Measurements from ENCODE around the gene FARSB. TPM values are rescaled to one million over a fixed set of nuclear protein-coding genes. Genes with fewer than 3 reads are reported as not detected.

Gene FARSB
- total RNA-seq, 2 experiments from 2014 or later: 56.3 to 58.5 TPM

DNA sequence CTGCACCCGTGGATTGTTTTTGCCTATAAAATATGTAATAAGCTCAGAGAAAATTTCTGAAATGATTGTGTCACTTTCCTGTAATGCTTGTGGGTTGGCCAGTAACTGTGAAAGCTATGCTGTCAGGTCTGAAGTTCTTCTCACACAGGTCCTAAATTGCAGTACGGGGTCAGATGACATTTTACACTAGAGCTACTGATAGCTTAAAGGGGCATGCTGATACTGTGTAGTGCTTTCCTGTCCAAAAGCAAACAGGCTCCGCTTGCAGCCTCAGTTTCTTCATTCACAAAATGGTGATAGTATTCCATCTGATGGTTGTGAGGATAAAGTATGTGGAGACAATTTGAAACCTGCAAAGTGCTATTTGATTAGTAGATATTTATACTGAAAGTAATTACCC, 7.6 kb upstream of the FARSB start:
- CTCF ChIA-PET: interaction anchor here (1.1 to 1.3 kb wide), 2 partner anchors 44 to 46 kb away, joined by 3 read pairs; no protein-coding TSS in a partner anchor
- intact Hi-C loops (cut with DNase I, micrococcal nuclease): no loop called here
- no peak for DNase-seq
- no peak for ATAC-seq
- Mint-ChIP-seq H3K4me3 (no peak overlapping the region), H3K27ac (no peak overlapping the region), H3K27me3 (peaks cover 3% of the 10 kb centered on the region), H3K36me3 (ENCODE audit: low read depth) (no peaks in the 10 kb centered on the region), H3K4me1 (no peaks in the 10 kb centered on the region), H3K9me3 (ENCODE audit: low read depth) (no peaks in the 10 kb centered on the region)
- POLR2A ChIA-PET: interaction anchor here (0.6 kb wide), 1 partner anchor 30 kb away, joined by 3 read pairs; no protein-coding TSS in a partner anchor

DNA sequence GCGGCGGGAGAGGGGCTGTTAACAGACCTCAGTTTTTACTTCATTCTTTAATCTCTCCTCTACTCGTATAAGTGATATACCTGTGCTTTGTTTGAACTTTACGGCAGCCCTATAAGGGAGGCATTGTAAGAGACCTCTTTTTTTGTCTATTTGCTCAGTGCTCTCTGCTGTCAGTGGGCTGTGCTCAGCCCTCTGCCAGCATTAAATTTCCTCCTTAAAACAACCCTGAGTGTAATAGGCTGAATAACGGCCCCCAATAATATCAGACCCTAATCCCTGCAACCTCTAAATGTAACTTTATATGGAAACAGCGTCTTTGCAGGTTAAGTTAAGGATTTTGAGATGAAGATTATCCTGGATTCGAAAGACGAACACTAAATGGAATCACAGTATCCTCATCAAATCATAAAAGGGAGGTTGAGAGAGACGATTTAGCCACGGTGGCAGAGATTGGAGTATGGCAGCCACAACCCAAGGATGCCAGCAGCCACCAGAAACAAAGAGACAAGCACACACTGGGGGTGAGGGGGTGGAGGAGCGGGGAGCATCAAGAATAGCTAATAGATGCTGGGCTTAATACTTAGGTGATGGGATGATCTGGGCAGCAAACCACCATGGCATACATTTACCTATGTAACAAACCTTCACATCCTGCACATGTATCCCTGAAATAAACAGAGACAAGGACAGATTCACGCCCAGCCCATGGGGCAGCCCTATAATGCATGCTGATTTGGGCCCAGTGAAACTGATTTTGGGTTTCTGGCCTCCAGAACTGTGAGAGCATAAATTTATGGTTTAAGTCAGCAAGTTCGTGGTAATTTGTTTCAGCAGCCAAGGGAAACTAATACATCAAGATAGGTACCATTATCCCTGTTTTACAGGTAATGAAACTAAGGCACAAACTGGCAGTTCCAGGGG, 894 bp upstream of the FARSB start:
- Mint-ChIP-seq H3K27me3 (no peaks in the 10 kb centered on the region), H3K4me1 (peaks cover 31% of the 10 kb centered on the region), H3K4me3 (peak overlapping the region; percentile 97), H3K27ac (peak overlapping the region; percentile 95), H3K9me3 (ENCODE audit: low read depth) (no peaks in the 10 kb centered on the region), H3K36me3 (ENCODE audit: low read depth) (peaks cover 17% of the 10 kb centered on the region)
- ChIA-PET CTCF (interaction anchor here (0.6 to 1.2 kb wide), 2 partner anchors 35 to 632 kb away, joined by 3 to 4 read pairs; no protein-coding TSS in a partner anchor), POLR2A (interaction anchor here (0.6 kb wide), 2 partner anchors 206 to 933 kb away, joined by 3 read pairs; no protein-coding TSS in a partner anchor)
- intact Hi-C loops (cut with DNase I, micrococcal nuclease): loop anchor here in 1 of 2 experiments (1.0 to 10.0 kb wide), 10 partner anchors 34 to 1918 kb away; partner anchors contain the start of genes AP1S3, EPHA4 and SGPP2
- peak; percentile 18 for DNase-seq
- ATAC-seq: peak; percentile 7

DNA sequence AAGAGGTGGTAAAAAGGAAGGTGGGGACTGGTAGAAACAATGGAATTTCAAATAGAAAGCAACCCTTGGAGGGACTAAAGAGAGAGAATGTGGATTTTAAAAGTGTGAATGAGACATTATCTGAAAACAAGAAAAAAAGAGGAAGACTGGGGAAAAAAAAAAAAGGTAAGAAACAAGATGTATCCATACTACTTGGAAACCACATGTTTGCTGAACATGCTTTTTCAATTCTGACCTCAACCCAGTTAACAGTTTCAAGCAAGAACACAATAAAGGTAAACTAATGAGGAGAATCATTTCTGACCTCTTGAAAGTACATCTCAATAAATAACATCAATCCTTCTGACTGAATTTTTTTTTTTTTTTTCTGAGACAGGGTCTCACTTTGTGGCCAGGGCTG, 2.6 kb downstream of the FARSB start:
- Mint-ChIP-seq H3K36me3 (ENCODE audit: low read depth) (peaks cover 34% of the 10 kb centered on the region), H3K4me1 (peaks cover 50% of the 10 kb centered on the region), H3K27me3 (no peaks in the 10 kb centered on the region), H3K27ac (peak overlapping the region; percentile 84), H3K4me3 (peak overlapping the region; percentile 97), H3K9me3 (ENCODE audit: low read depth) (no peaks in the 10 kb centered on the region)
- ChIA-PET POLR2A (interaction anchor here (0.7 to 1.0 kb wide), 2 partner anchors 32 to 54 kb away, joined by 3 read pairs; no protein-coding TSS in a partner anchor), CTCF (interaction anchor here (1.1 to 1.6 kb wide), 3 partner anchors 15 to 39 kb away, joined by 3 to 5 read pairs (median 5); no protein-coding TSS in a partner anchor)
- ATAC-seq (no peak), DNase-seq (no peak)
- intact Hi-C loops (cut with DNase I, micrococcal nuclease): loop anchor here in 1 of 2 experiments (10.0 kb wide), 2 partner anchors 1078 to 1922 kb away; partner anchors contain the start of gene EPHA4

DNA sequence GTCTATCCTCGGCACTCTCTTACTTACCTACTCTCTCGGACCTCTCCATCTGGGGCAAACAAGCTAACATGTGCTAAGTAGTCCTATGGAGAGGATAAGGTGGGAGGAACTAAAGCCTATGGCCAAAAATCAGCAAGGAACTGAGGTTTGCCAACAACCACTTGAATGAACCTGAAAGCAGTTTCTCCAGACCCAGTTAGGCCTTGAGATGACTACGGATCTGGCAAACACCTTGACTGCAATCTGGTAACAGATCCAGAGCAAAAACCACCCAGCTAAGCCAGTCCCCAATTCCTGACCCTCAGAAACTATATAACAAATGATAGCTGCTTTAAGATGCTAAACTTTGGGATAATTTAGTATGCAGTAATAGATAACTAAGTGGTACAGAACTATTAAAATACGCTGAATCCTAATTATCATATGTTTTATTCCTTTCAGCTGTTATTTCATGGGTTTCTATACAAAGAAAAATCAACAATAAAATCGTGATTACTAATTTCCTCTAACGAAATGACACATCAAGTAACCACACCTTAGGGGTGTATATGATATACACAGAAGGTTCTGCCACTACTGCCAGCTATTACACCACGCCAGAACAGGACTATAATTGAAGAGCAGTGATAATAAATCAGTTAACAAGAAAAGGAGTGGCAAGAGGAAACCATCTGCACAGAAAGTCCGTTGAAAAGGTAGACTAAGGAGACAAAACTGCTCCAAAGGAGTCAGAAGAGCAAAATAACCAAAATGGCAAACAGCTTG, 3.2 kb downstream of the FARSB start:
- Mint-ChIP-seq H3K9me3 (ENCODE audit: low read depth) (no peaks in the 10 kb centered on the region), H3K27me3 (no peaks in the 10 kb centered on the region), H3K27ac (peak overlapping the region; percentile 84), H3K4me3 (peak overlapping the region; percentile 97), H3K4me1 (peaks cover 50% of the 10 kb centered on the region), H3K36me3 (ENCODE audit: low read depth) (peaks cover 39% of the 10 kb centered on the region)
- intact Hi-C loops (cut with DNase I, micrococcal nuclease): loop anchor here in 1 of 2 experiments (10.0 kb wide), 2 partner anchors 1078 to 1922 kb away; partner anchors contain the start of gene EPHA4
- ChIA-PET POLR2A (interaction anchor here (0.5 to 1.0 kb wide), 4 partner anchors 55 to 1289 kb away, joined by 3 to 12 read pairs (median 4); no protein-coding TSS in a partner anchor), CTCF (interaction anchor here (1.1 to 1.6 kb wide), 3 partner anchors 14 to 39 kb away, joined by 3 to 5 read pairs (median 5); no protein-coding TSS in a partner anchor)
- ATAC-seq: peak; percentile 31
- no peak for DNase-seq

DNA sequence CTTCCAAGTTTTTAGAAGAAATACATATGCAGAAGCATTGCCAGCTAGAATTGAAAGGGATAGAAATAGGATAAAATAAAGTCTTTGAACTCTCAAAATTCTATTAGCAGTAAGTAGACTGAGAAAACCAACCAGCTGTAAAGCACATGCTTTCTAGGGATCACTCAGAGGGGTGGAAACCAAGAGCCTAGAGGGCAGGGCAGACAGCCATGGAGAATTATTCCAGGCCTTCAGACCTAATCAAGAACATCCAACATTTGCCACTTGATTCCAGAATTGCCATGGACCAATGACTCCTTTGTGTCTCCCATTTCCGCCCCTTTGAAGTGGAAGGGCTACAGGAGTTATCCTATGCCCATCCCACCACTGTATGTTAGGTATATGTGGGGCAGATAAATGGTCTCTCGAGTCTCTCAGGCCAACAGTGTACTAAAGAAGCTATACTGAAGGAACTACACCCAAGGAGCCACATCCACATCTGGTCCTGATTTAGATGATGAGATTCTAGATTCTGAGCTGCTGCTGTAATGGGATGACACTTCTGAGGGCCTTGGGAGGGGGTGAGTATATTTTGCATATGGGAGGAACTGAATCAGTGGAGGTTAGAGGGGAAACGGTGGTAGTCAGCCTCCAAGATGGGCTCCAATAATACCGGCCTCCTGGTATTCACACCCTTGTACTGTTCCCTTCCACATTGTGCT, 4.0 kb downstream of the FARSB start:
- H3K27me3 Mint-ChIP-seq: no peaks in the 10 kb centered on the region
- intact Hi-C loops (cut with DNase I, micrococcal nuclease): loop anchor here in 1 of 2 experiments (10.0 kb wide), 2 partner anchors 1077 to 1923 kb away; partner anchors contain the start of gene EPHA4
- H3K9me3 Mint-ChIP-seq (ENCODE audit: low read depth): no peaks in the 10 kb centered on the region
- H3K4me1 Mint-ChIP-seq: peaks cover 45% of the 10 kb centered on the region
- H3K27ac Mint-ChIP-seq: no peak overlapping the region
- POLR2A ChIA-PET: interaction anchor here (0.5 to 1.0 kb wide), 4 partner anchors 49 to 932 kb away, joined by 3 to 12 read pairs (median 6); no protein-coding TSS in a partner anchor
- CTCF ChIA-PET: interaction anchor here (1.1 kb wide), 1 partner anchor 13 kb away, joined by 3 read pairs; no protein-coding TSS in a partner anchor
- H3K4me3 Mint-ChIP-seq: no peak overlapping the region
- peaks cover 44% of the 10 kb centered on the region for H3K36me3 Mint-ChIP-seq (ENCODE audit: low read depth)
- no peak for DNase-seq
- ATAC-seq: no peak

DNA sequence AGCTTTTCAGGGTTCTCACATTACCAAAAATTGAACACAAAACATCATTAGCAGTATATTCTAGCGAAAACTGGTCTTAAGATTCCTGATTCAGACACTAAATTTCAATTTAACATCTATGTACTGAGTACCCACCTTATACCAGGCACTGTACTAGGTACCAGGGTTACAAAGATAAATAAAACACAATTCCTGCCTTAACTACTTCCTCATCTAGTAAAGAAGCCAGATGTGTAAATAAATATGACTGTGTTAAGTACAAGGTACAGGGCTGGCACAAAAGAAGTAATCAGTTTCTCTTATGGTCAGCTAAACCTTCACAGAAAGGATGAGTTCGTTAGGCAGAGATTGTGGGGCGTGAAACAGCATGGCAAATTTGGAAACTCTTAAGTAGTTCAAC, 6.1 kb downstream of the FARSB start:
- POLR2A ChIA-PET: no interaction called here
- no peak for DNase-seq

DNA sequence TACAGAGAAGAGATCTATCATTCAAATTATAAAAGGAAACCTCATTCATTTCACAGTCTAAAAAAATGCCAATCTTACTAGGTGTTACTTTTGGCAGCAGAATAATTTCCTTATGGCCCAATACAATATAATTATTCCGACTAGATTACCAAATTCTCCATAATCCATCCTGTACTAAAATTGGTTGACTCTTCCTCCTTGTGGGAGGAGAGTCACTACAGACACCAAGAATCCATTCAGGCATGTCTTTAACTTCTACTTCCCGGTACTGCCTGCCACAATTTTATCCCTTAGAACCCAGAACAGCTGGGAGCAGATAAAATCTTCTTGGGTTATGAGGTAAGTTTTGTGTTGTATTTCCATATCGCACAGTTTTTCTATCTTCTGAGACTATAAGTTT, 9.9 kb downstream of the FARSB start:
- peaks cover 66% of the 10 kb centered on the region for H3K36me3 Mint-ChIP-seq (ENCODE audit: low read depth)
- H3K4me1 Mint-ChIP-seq: peaks cover 24% of the 10 kb centered on the region
- POLR2A ChIA-PET: no interaction called here

More for the DNA sequence above, 6.1 kb downstream of the FARSB start:
- Mint-ChIP-seq H3K27me3 (no peaks in the 10 kb centered on the region), H3K27ac (no peak overlapping the region), H3K9me3 (ENCODE audit: low read depth) (no peaks in the 10 kb centered on the region), H3K36me3 (ENCODE audit: low read depth) (peaks cover 60% of the 10 kb centered on the region), H3K4me1 (peaks cover 40% of the 10 kb centered on the region), H3K4me3 (no peak overlapping the region)
- CTCF ChIA-PET: interaction anchor here (0.9 kb wide), 1 partner anchor 11 kb away, joined by 3 read pairs; no protein-coding TSS in a partner anchor
- intact Hi-C loops (cut with DNase I, micrococcal nuclease): loop anchor here in 1 of 2 experiments (10.0 kb wide), 2 partner anchors 1075 to 1925 kb away; partner anchors contain the start of gene EPHA4
- ATAC-seq: no peak

DNA sequence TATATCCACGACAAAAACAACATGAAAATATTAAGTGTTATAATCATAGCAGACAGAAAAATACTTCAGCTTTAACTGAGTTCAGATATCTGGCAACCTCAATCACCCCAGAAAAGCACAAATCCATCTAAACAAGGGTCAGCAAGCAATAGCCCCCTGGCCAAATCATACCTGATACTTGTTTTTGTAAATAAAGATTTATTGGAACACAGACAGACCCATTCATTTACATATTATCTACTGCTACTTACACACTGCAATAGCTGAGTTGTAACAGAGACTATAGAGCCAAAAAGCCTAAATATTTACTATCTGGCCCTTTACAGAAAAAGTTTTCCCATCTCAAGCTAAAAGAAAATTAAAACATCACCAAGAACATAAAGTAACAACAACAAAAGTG, 12.8 kb downstream of the FARSB start:
- H3K36me3 Mint-ChIP-seq (ENCODE audit: low read depth): peaks cover 59% of the 10 kb centered on the region
- no peak for ATAC-seq
- intact Hi-C loops (cut with DNase I, micrococcal nuclease): no loop called here
- H3K27ac Mint-ChIP-seq: no peak overlapping the region
- DNase-seq: no peak
- H3K27me3 Mint-ChIP-seq: no peaks in the 10 kb centered on the region
- no peak overlapping the region for H3K4me3 Mint-ChIP-seq
- CTCF ChIA-PET: interaction anchor here (0.6 kb wide), 1 partner anchor 183 kb away, joined by 3 read pairs; no protein-coding TSS in a partner anchor
- H3K9me3 Mint-ChIP-seq (ENCODE audit: low read depth): no peaks in the 10 kb centered on the region
- POLR2A ChIA-PET: no interaction called here
- H3K4me1 Mint-ChIP-seq: peaks cover 11% of the 10 kb centered on the region

More for the DNA sequence above, 9.9 kb downstream of the FARSB start:
- no peaks in the 10 kb centered on the region for H3K27me3 Mint-ChIP-seq
- H3K27ac Mint-ChIP-seq: no peak overlapping the region
- no peaks in the 10 kb centered on the region for H3K9me3 Mint-ChIP-seq (ENCODE audit: low read depth)
- ATAC-seq (no peak), DNase-seq (no peak)
- no peak overlapping the region for H3K4me3 Mint-ChIP-seq
- CTCF ChIA-PET: no interaction called here
- intact Hi-C loops (cut with DNase I, micrococcal nuclease): no loop called here

DNA sequence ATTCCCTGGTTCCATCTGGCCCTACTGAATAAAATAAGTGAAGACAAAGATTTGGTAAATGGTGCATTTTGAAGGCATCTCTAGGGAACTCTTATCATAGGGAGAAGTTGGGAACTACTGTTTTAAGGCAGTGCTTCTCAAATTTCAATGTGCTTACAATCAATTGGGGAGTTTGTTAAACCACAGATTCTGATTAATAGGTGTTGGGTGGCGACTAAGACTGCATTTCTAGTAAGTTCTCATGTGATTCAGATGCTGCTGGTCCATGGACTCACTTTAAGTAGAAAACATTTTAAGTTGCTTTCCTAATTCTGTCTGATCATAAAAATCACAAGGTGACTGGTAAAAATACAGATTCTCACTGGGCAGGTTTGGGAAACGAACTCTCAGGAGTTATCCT, 14.6 kb downstream of the FARSB start:
- Mint-ChIP-seq H3K27me3 (no peaks in the 10 kb centered on the region), H3K27ac (no peak overlapping the region), H3K4me1 (peaks cover 11% of the 10 kb centered on the region), H3K4me3 (no peak overlapping the region), H3K9me3 (ENCODE audit: low read depth) (no peaks in the 10 kb centered on the region), H3K36me3 (ENCODE audit: low read depth) (peaks cover 59% of the 10 kb centered on the region)
- intact Hi-C loops (cut with DNase I, micrococcal nuclease): no loop called here
- CTCF ChIA-PET: no interaction called here
- DNase-seq: no peak
- POLR2A ChIA-PET: no interaction called here
- no peak for ATAC-seq

DNA sequence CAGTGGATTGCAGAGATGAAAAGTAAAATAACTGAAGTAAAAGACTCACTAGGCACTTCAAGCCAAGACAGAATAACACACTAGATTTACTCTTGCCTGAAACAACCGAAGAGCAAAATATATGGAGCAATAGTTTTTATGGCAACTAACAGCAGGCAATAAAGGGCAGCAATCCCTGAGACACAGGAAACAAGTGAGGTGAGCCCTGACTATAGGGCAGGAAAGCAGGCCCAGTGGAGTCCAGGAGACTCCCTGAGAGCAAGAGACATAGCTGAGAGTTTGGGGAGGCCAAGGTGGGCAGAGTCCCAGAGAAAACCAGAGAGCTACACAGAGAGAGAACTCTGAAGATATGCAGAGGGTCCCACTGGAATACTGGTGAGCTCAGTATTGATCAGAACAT, 18.8 kb downstream of the FARSB start:
- H3K4me3 Mint-ChIP-seq: no peak overlapping the region
- CTCF ChIA-PET: interaction anchor here (0.6 to 1.9 kb wide), 3 partner anchors 17 to 39 kb away, joined by 4 to 6 read pairs (median 4); no protein-coding TSS in a partner anchor
- H3K27me3 Mint-ChIP-seq: no peaks in the 10 kb centered on the region
- peaks cover 3% of the 10 kb centered on the region for H3K4me1 Mint-ChIP-seq
- POLR2A ChIA-PET: no interaction called here
- H3K9me3 Mint-ChIP-seq (ENCODE audit: low read depth): no peaks in the 10 kb centered on the region
- H3K36me3 Mint-ChIP-seq (ENCODE audit: low read depth): peaks cover 52% of the 10 kb centered on the region
- intact Hi-C loops (cut with DNase I, micrococcal nuclease): no loop called here
- ATAC-seq (no peak), DNase-seq (no peak)
- no peak overlapping the region for H3K27ac Mint-ChIP-seq
